GM03348 (cell line): ENCODE data around the gene SYPL2.

ENCODE experiments used
- DNase-seq: peaks from one replicate; pipeline ENCODE4 v3.0.0; 2012; ENCODE audit warnings: low spot score

SYPL2 gene

DNA sequence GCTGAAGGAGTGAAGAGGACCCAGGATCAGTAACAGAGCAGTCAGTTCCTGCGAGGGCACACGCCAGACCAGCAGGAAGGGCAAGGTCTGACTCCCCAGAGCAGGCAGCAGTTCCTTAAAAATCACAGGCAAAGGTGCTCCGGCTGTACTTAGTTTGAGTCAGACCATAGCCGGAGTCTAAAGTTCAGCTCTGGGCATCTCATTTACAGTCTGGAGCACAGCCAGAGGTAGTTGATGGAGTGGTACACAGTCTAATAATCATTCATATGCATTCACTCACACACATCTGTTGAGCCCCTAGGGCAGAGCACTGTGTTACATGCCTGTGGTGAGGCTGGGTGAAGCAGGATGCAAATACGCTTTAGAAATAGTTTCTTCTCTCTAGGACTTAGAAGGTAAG, 50.5 kb downstream of the SYPL2 start:
- no peak for DNase-seq

DNA sequence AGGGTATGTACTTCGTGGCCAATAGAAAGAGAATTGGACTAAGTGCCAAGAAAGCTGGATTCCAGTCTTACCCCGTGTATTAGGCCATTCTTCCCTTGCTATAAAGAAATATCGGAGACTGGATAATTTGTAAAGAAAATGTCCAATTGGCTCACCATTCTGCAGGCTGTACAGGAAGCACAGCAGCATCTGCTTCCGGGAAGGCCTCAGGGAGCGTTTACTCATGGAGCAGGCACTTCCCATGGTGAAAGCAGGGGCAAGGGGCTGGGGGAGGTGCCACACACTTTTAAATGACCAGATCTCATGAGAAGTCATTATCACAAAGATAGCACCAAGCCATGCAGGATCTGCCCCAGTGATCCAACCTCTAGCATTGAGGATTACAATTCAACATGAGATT, 51.0 kb downstream of the SYPL2 start:
- DNase-seq = no peak

DNA sequence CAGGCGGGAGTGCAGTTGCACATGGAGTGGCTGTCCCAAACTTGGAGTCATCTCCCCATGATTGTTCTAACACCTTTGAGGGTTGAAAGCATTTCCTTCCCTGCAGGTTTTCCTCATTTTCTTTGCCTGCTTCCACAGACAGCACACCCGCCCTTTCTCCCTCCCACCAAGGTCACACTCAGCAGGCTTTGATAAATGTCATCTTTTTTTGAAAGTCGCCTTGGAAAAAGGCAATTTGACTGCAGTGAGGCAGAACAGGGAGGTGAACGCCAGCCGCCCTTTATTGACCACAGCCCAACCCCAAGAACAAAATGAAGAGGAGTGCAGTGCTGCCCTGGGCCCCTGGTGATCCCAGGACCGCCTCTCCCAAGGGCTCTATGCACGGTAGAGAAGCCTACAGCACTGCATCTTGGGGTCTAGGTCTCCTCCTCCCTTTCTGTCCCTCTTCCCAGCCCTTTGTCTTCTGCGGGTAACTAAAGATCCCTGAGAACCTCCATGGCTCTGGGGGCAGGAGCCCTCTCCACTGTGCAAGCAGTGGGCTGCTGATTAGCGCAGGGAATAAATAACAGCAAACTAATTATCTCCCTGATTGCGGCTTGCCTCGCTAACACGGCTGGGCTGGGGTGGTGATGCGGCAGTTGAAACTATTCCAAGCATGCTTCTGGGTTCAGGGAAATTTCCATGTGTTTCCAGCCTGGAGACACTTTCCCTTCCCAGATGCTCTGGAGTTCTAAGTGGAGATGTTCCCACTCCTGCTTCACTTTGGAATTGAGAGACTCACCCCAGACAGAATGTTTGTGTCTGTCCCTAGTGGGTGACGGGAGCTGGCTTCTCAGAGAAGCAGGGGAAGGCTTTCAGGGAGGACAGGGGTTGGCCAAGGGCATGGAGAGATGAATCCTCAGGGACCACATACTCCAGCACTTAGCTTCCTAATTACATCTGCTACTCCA, 54.9 kb downstream of the SYPL2 start:
- DNase-seq = peak; percentile 52

DNA sequence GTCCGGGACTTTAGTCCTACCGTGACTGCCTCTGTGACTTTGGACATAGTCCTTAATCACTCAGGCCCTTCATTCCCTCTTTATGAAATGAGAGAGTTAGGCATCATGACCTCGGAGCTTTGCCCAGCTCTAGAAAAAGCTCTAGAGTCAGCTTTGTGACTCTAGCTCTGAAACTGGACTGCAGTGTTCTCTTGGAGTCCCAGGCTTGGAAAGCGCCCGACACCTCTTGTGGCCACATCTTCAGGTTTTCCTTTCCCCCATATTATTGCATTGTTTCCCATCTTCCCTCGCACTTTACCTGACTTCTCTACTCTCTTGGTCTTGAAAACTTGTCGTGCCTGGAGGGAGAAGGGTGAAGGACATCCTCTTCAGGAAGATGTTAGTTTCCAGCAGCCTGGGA, 55.7 kb downstream of the SYPL2 start:
- DNase-seq = no peak

DNA sequence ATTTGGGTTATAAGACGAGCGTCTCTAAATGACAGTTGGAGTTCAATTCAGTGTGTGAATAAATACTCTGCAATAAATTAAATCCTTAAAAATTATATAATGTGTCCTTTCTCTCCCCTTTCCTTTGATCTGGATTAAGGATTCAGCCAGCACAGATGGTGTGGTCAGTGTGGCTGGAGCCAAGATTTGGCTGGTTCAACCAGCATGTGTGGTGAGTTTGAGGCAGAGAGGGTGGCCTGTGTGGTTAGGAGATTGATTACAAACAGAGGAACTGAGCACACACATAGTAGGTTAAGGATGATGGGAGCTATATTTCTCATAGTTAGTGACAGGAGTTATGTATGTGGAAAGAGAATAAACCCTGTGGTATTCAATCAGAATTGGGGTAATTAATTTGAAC, 57.4 kb downstream of the SYPL2 start:
- no peak for DNase-seq

DNA sequence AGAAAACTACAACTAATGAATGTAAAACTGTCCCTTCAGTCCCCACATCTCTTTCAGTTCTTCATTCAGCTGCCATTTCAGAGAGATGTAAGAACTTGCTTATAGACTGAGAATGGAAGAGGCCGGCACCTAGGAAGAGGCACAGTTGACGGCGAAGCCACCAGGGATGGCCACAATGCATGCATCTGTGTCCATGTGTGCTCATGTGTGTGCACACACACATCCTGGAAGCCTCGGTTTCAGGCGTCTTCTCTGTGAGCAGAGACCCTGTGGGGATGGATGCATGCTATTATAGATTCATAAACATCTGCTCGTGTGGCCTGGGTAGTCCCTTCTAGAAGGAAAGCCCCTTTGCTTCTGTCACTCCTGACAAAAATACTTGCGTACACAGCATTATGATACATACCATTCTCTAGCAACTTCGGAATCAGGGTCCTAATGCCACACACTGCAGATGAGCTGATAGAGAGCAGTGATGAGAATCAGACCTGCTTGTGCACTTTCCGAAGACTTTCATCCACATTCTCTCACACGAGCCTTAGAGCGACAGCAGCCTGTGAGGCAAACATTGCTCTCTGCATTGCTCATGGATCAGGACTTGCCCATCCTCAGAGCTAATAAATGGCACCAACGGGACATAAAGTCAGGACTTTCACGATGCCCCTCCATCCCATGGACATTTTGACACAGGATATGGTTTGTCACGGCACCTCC, 60.9 kb downstream of the SYPL2 start:
- no peak for DNase-seq

DNA sequence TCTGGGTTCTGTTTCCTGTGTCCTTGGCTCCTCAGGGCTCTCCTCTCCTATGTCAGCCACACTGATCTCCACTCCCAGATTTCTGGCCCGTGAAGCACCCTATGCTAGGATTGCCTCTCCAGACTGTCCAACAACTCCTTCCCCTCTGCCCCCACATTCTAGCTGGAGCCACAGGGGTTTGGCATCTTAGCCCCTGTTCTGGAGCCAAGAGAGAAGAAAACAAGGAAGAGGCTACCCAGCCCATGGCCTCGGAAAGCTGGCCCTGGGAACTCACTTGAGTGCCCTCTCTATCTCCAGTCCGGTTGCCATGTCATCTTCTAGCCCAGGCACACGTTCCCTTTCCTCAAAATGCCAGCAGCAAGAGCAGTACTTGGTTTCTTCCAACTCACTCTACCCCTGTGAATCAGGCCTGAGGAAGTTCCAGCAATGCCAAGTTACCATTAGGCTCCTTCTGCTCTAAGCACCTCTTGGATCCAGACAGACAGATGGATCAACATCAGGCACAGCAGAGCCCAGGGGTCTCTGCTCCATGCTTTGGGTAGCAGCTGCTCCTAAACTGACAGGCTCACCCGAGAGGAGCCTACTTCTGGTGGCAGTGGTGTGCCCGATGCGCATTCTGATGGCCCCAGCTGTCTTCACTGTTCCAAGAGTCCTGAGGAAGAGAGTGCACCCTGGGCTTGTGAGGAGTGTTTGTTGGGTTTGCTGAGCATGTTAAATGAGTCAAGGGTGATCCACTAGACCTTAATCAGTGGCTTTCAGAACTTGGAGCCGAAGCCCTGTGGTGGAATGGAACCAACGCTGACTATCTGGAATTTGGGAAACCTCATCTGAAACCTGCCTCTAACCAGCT, 61.7 kb downstream of the SYPL2 start:
- no peak for DNase-seq

DNA sequence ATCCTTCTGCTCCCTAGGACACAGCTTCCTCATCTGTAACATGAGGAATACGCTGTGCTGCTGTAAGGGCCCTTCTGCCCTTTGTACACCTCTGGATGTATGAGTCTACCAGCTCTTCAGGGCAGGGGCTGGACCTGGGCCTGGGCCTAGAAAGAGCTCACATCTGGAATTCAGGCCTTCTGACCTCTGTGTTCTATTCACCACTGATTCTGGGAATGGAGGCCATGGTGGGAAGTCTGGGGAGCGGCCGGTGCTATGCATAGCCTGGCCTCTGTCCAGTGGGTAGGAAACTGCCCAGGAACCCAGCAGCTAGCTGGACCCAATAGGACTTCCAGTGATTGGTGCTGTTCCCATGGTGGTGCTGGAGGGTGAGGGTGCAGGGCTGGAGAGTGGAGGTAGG, 62.4 kb downstream of the SYPL2 start:
- DNase-seq = no peak

DNA sequence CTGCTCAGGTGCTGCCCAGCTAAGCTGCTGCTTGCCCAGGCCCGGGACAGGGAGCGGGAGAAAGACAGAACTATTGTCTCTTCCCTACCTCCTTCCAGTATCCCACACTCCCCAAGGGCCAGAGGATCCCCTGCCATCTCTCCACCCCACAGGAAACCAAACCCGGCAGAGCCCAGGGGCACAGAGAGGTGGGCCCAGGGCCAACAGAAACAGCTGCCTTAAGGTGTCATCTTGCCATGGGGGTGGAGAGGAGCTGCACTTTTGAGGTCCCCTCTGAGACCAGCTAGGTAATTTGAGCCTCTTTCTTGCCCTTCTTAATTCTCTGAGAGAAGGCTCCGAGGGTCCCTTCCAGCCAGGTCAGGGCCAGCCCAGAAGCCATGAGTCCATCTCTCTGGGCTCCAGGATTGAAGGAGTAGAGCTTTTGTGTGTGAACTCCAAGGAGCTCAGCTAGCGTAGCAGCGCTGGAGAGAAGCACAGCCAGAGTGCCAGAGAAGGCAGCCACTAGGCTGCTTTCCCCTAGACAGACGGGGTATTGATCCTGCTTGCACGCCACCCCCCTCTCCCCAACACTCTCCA, 63.6 kb downstream of the SYPL2 start:
- DNase-seq = no peak

DNA sequence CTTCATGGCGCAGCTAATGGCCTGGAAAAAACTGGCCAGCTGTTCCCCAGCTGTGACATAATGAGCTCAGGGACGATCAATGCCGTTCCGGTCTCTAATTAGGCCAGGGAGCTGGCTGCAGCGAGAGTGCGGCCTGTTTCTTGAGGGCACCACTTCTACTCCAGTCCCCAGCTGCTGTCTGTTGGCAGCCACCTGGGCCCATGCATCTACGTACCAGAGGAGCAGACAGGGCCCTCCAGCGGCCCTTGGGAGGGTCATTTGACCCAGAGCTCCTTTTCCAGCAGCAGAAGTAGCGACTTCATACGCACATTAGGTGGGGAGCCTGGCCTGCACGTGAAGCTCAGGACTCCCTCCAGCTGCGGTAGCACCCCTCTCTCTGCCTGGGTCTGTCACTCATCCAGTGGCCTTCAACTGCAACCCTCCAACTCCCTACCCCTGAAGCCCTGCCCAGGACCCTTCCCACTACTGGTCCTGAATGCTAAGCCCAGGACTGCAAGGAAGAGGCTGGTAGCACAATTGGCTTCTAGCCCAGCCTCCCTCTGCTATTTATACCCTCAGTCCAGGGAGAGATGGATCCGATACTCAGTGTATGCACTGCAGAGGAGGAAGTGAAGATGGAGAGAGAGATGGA, 64.2 kb downstream of the SYPL2 start:
- DNase-seq = no peak

DNA sequence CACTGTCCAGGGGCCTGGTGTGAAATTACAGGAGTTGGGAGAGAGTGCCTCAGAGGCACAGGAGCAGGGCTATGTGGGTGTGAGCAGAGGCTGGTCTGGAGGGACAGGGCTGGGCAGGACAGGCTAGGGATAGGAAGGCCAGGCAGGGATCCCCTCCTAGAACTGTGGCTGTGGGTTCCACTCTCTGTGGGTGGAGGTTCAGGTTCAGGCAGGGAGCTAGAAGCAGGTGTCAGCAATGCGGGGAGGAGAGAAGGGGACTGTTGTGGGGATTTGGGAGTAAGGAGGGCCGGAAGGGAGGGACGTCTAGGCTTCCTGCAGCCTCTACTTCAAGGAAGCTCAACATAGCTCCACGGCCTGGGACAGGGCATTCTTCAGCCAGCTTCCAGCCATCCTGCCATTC, 65.0 kb downstream of the SYPL2 start:
- no peak for DNase-seq
